Liver (tissue), 9 donors: Measurements from ENCODE around the gene NBEA. TPM values are rescaled to one million over a fixed set of nuclear protein-coding genes. Genes with fewer than 3 reads are reported as not detected.

Experiments used
- DNase-seq: peaks from one replicate; pipeline ENCODE4 v3.0.0-alpha.2; 2017; ENCODE audit warnings: low spot score
- H3K27ac ChIP-seq, 2 donors: one replicate each; pipeline ENCODE4 v1.7.0; 2013; ENCODE audit warnings: inconsistent platforms in 2 of 2, low read length in 2 of 2, control low read depth in 1 of 2, low read depth in 1 of 2, mild to moderate bottlenecking in 1 of 2
- H3K27me3 ChIP-seq, 4 donors: one replicate each; pipeline versions ENCODE4 v1.6.1 to v1.7.0; 2013; ENCODE audit warnings: low read length in 3 of 4, inconsistent platforms in 1 of 4, mild to moderate bottlenecking in 1 of 4, moderate library complexity in 1 of 4; ENCODE audit not compliant: control insufficient read depth in 4 of 4, insufficient read depth in 4 of 4
- H3K36me3 ChIP-seq, 4 donors: one replicate each; pipeline versions ENCODE4 v1.6.1 to v1.7.0; 2013; ENCODE audit warnings: low read length in 3 of 4, mild to moderate bottlenecking in 3 of 4, low read depth in 1 of 4, moderate library complexity in 1 of 4; ENCODE audit not compliant: control insufficient read depth in 4 of 4, insufficient read depth in 3 of 4
- H3K4me1 ChIP-seq, 4 donors: one replicate each; pipeline versions ENCODE4 v1.6.1 to v1.7.0; 2013; ENCODE audit warnings: low read length in 3 of 4, mild to moderate bottlenecking in 3 of 4, moderate library complexity in 1 of 4; ENCODE audit not compliant: control insufficient read depth in 4 of 4, insufficient read depth in 4 of 4
- H3K4me3 ChIP-seq, 3 donors: one replicate each; pipeline versions ENCODE4 v1.6.1 to v1.7.0; 2013; ENCODE audit warnings: low read length in 3 of 3, control low read depth in 1 of 3, low read depth in 1 of 3, mild to moderate bottlenecking in 1 of 3
- H3K9ac ChIP-seq, 2 donors: one replicate each; pipeline ENCODE4 v1.7.0; 2013; ENCODE audit warnings: low read length in 2 of 2, mild to moderate bottlenecking in 2 of 2, moderate library complexity in 2 of 2, control low read depth in 1 of 2, low read depth in 1 of 2
- H3K9me3 ChIP-seq, 4 donors: one replicate each; pipeline versions ENCODE4 v1.6.1 to v1.7.0; 2013; ENCODE audit warnings: low read length in 3 of 4; ENCODE audit not compliant: control insufficient read depth in 4 of 4
- EGR1 ChIP-seq, 2 donors: IDR thresholded peaks; 2 replicates each; pipeline ENCODE4 v1.6.1; 2016 to 2018; ENCODE audit warnings: antibody characterized with exemption in 2 of 2, low read depth in 2 of 2
- FOXA1 ChIP-seq: IDR thresholded peaks from 2 replicates; pipeline ENCODE4 v1.6.1; 2016; ENCODE audit warnings: antibody characterized with exemption
- FOXA2 ChIP-seq: IDR thresholded peaks from 2 replicates; pipeline ENCODE4 v1.6.1; 2016; ENCODE audit warnings: antibody characterized with exemption
- GABPA ChIP-seq, 2 donors: IDR thresholded peaks in 1 of 2; conservative IDR thresholded peaks in 1 of 2; 2 replicates each; pipeline ENCODE4 v1.6.1; 2016; ENCODE audit warnings: antibody characterized with exemption in 2 of 2, mild to moderate bottlenecking in 1 of 2, moderate library complexity in 1 of 2
- HNF4A ChIP-seq, 2 donors: conservative IDR thresholded peaks; 2 replicates each; pipeline ENCODE4 v1.6.1; 2016; ENCODE audit warnings: antibody characterized with exemption in 2 of 2, mild to moderate bottlenecking in 2 of 2
- HNF4G ChIP-seq: IDR thresholded peaks from 2 replicates; pipeline ENCODE4 v1.6.1; 2016; ENCODE audit warnings: antibody characterized with exemption
- JUND ChIP-seq, 2 donors: IDR thresholded peaks; 2 replicates each; pipeline ENCODE4 v1.6.1; 2016; ENCODE audit warnings: antibody characterized with exemption in 2 of 2
- NR2F2 ChIP-seq: IDR thresholded peaks from 2 replicates; pipeline ENCODE4 v1.6.1; 2016; ENCODE audit warnings: antibody characterized with exemption
- RAD21 ChIP-seq, 2 donors: IDR thresholded peaks; 2 replicates each; pipeline ENCODE4 v1.6.1; 2016; ENCODE audit warnings: antibody characterized with exemption in 2 of 2, mild to moderate bottlenecking in 2 of 2
- RXRA ChIP-seq, 2 donors: IDR thresholded peaks; 2 replicates each; pipeline ENCODE4 v1.6.1; 2017 to 2018; ENCODE audit warnings: antibody characterized with exemption in 2 of 2, mild to moderate bottlenecking in 1 of 2
- SP1 ChIP-seq: IDR thresholded peaks from 2 replicates; pipeline ENCODE4 v1.6.1; 2018; ENCODE audit warnings: antibody characterized with exemption, mild to moderate bottlenecking
- TAF1 ChIP-seq: conservative IDR thresholded peaks from 2 replicates; pipeline ENCODE4 v1.6.1; 2016; ENCODE audit warnings: antibody characterized with exemption, mild to moderate bottlenecking
- YY1 ChIP-seq: IDR thresholded peaks from 2 replicates; pipeline ENCODE4 v1.6.1; 2016; ENCODE audit warnings: antibody characterized with exemption, mild to moderate bottlenecking
- WGBS: extraction: QIAGEN DNeasy Blood & Tissue Kit; methylation state at CpG from one replicate; pipeline ENCODE4 v1.1.7; 2013; 5-methylcytosine and 5-hydroxymethylcytosine counted together
- polyA plus RNA-seq, 2 donors: library from polyadenylated mRNA; stranded (reverse) in 1 of 2; unstranded in 1 of 2; fragments of 200-250 nt in 1 of 2; fragments of >200 nt in 1 of 2; fragmentation: Nextera tagmentation in 1 of 2; extraction: Ambion mirVana in 1 of 2; gene quantifications; one replicate each; pipeline versions ENCODE4 v1.2.1 to v1.2.3, GENCODE V29; 2013 to 2015
- total RNA-seq, 2 donors: library from RNA; depleted of rRNA; stranded (reverse); fragments of >200 nt; gene quantifications; one replicate each; pipeline ENCODE4 v1.2.3, GENCODE V29; 2014
- TF ChIP-seq, protein P1 (sequence below): fragments of 150-350 bp; IDR thresholded peaks from 2 replicates; pipeline ENCODE4 v1.5.1; 2017; ENCODE audit warnings: improper control_type of control experiment, low read depth, low read length; ENCODE audit not compliant: missing input control
- TF ChIP-seq, protein P2 (sequence below): IDR thresholded peaks from 2 replicates; pipeline ENCODE4 v1.6.1; 2016; ENCODE audit warnings: antibody characterized with exemption
- TF ChIP-seq, protein P3 (sequence below): IDR thresholded peaks from 2 replicates; pipeline ENCODE4 v1.6.1; 2016; ENCODE audit warnings: antibody characterized with exemption
- TF ChIP-seq, protein P4 (sequence below): IDR thresholded peaks from 2 replicates; pipeline ENCODE4 v1.6.1; 2016; ENCODE audit warnings: antibody characterized with exemption
- TF ChIP-seq, protein P5 (sequence below): IDR thresholded peaks from 2 replicates; pipeline ENCODE4 v1.6.1; 2016; ENCODE audit warnings: antibody characterized with exemption, mild to moderate bottlenecking
- donor health status: healthy.
- donor health status: healthy.
- donor health status: healthy.
- donor health status: healthy.
- donor health status: healthy.

Gene NBEA
- total and polyA plus RNA-seq, 4 donors, result 0.24 to 3.5 (median 1.4) TPM

- no peak for TF ChIP-seq GABPA (IDR thresholded peaks at IDR 0.05 in 1 of 2, conservative IDR thresholded peaks at IDR 0.05 in 1 of 2)
- no peak for TF ChIP-seq HNF4G
- TF ChIP-seq FOXA1, result no peak
- H3K27me3 ChIP-seq, result no peaks in the 10 kb centered on the region
- no peaks in the 10 kb centered on the region for H3K36me3 ChIP-seq
- no peak overlapping the region for H3K9ac ChIP-seq
- H3K4me1 ChIP-seq, result no peaks in the 10 kb centered on the region
- no peak for DNase-seq
- no peak overlapping the region for H3K27ac ChIP-seq
- no peak overlapping the region for H3K4me3 ChIP-seq
- 91% methylated on average over 2 of the region's 2 CpGs for WGBS
- no peaks in the 10 kb centered on the region for H3K9me3 ChIP-seq
Measured at GRCh38 chr13:35046587-35046986, 104.5 kb downstream of the NBEA start.

- Histone ChIP-seq H3K9ac (no peak overlapping the region), H3K27ac (no peak overlapping the region), H3K4me1 (no peaks in the 10 kb centered on the region), H3K27me3 (no peaks in the 10 kb centered on the region), H3K9me3 (no peaks in the 10 kb centered on the region), H3K4me3 (no peak overlapping the region), H3K36me3 (no peaks in the 10 kb centered on the region)
- 90% methylated on average over 5 of the region's 5 CpGs for WGBS
- TF ChIP-seq, protein P1, sequence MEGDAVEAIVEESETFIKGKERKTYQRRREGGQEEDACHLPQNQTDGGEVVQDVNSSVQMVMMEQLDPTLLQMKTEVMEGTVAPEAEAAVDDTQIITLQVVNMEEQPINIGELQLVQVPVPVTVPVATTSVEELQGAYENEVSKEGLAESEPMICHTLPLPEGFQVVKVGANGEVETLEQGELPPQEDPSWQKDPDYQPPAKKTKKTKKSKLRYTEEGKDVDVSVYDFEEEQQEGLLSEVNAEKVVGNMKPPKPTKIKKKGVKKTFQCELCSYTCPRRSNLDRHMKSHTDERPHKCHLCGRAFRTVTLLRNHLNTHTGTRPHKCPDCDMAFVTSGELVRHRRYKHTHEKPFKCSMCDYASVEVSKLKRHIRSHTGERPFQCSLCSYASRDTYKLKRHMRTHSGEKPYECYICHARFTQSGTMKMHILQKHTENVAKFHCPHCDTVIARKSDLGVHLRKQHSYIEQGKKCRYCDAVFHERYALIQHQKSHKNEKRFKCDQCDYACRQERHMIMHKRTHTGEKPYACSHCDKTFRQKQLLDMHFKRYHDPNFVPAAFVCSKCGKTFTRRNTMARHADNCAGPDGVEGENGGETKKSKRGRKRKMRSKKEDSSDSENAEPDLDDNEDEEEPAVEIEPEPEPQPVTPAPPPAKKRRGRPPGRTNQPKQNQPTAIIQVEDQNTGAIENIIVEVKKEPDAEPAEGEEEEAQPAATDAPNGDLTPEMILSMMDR, result no peak
- TF ChIP-seq NR2F2 (no peak), EGR1 (IDR thresholded peaks at IDR 0.05; ENCODE audit: low read depth in 2 of 2) (no peak), FOXA2 (no peak), FOXA1 (no peak), JUND (IDR thresholded peaks at IDR 0.05) (no peak), HNF4G (no peak), RAD21 (IDR thresholded peaks at IDR 0.05) (no peak), RXRA (IDR thresholded peaks at IDR 0.05) (no peak), HNF4A (conservative IDR thresholded peaks at IDR 0.05) (no peak), TAF1 (no peak), YY1 (no peak), SP1 (no peak), GABPA (IDR thresholded peaks at IDR 0.05 in 1 of 2, conservative IDR thresholded peaks at IDR 0.05 in 1 of 2) (no peak)
- TF ChIP-seq, protein P2, sequence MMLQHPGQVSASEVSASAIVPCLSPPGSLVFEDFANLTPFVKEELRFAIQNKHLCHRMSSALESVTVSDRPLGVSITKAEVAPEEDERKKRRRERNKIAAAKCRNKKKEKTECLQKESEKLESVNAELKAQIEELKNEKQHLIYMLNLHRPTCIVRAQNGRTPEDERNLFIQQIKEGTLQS, result no peak
- TF ChIP-seq, protein P3, sequence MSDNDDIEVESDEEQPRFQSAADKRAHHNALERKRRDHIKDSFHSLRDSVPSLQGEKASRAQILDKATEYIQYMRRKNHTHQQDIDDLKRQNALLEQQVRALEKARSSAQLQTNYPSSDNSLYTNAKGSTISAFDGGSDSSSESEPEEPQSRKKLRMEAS, result no peak
- TF ChIP-seq, protein P4, sequence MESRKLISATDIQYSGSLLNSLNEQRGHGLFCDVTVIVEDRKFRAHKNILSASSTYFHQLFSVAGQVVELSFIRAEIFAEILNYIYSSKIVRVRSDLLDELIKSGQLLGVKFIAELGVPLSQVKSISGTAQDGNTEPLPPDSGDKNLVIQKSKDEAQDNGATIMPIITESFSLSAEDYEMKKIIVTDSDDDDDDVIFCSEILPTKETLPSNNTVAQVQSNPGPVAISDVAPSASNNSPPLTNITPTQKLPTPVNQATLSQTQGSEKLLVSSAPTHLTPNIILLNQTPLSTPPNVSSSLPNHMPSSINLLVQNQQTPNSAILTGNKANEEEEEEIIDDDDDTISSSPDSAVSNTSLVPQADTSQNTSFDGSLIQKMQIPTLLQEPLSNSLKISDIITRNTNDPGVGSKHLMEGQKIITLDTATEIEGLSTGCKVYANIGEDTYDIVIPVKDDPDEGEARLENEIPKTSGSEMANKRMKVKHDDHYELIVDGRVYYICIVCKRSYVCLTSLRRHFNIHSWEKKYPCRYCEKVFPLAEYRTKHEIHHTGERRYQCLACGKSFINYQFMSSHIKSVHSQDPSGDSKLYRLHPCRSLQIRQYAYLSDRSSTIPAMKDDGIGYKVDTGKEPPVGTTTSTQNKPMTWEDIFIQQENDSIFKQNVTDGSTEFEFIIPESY, result no peak
- TF ChIP-seq, protein P5, sequence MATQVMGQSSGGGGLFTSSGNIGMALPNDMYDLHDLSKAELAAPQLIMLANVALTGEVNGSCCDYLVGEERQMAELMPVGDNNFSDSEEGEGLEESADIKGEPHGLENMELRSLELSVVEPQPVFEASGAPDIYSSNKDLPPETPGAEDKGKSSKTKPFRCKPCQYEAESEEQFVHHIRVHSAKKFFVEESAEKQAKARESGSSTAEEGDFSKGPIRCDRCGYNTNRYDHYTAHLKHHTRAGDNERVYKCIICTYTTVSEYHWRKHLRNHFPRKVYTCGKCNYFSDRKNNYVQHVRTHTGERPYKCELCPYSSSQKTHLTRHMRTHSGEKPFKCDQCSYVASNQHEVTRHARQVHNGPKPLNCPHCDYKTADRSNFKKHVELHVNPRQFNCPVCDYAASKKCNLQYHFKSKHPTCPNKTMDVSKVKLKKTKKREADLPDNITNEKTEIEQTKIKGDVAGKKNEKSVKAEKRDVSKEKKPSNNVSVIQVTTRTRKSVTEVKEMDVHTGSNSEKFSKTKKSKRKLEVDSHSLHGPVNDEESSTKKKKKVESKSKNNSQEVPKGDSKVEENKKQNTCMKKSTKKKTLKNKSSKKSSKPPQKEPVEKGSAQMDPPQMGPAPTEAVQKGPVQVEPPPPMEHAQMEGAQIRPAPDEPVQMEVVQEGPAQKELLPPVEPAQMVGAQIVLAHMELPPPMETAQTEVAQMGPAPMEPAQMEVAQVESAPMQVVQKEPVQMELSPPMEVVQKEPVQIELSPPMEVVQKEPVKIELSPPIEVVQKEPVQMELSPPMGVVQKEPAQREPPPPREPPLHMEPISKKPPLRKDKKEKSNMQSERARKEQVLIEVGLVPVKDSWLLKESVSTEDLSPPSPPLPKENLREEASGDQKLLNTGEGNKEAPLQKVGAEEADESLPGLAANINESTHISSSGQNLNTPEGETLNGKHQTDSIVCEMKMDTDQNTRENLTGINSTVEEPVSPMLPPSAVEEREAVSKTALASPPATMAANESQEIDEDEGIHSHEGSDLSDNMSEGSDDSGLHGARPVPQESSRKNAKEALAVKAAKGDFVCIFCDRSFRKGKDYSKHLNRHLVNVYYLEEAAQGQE, result no peak
- no peak for DNase-seq
Measured at GRCh38 chr13:35055705-35056104, 113.6 kb downstream of the NBEA start.
